Stimulated activated naive CD8-positive, alpha-beta T cell treated with anti-CD3 and anti-CD28 coated beads, Interleukin-15, amount 100 ng/mL, for 72 hours (primary cell): ENCODE results near the gene ARL6IP6.
A peak's percentile ranks its signal among the peaks of the same experiment; 100 is the strongest.
"Not testable (repeated sequence)": the region's sequence is repeated elsewhere in the genome, so short reads cannot be mapped to it uniquely, and the experiment has no call there.

Experiments used
- ATAC-seq: fragments of 150-1000 bp; cut with Tn5 transposase; 2 replicates; pipeline ENCODE4 v1.10.0; 2021; ENCODE audit warnings: mild to moderate bottlenecking, moderate library complexity
- DNase-seq, 2 donors: peaks; one replicate each; pipeline ENCODE4 v3.0.0; 2021 to 2022
- H3K27ac Mint-ChIP-seq, 2 donors: one replicate each; pipeline ENCODE4 v1.8.0; 2022; ENCODE audit warnings: mild to moderate bottlenecking in 2 of 2, mixed read lengths in 2 of 2, moderate library complexity in 2 of 2
- H3K27me3 Mint-ChIP-seq: one replicate; pipeline ENCODE4 v1.8.0; 2022; ENCODE audit warnings: mixed read lengths
- H3K4me1 Mint-ChIP-seq: one replicate; pipeline ENCODE4 v1.8.0; 2022; ENCODE audit warnings: mild to moderate bottlenecking, mixed read lengths
- H3K4me3 Mint-ChIP-seq, 2 donors: one replicate each; pipeline ENCODE4 v1.8.0; 2022; ENCODE audit warnings: mild to moderate bottlenecking in 2 of 2, mixed read lengths in 2 of 2, moderate library complexity in 1 of 2
- H3K9me3 Mint-ChIP-seq, 2 donors: one replicate each; pipeline ENCODE4 v1.8.0; 2022; ENCODE audit warnings: mixed read lengths in 2 of 2

ARL6IP6 gene

DNA sequence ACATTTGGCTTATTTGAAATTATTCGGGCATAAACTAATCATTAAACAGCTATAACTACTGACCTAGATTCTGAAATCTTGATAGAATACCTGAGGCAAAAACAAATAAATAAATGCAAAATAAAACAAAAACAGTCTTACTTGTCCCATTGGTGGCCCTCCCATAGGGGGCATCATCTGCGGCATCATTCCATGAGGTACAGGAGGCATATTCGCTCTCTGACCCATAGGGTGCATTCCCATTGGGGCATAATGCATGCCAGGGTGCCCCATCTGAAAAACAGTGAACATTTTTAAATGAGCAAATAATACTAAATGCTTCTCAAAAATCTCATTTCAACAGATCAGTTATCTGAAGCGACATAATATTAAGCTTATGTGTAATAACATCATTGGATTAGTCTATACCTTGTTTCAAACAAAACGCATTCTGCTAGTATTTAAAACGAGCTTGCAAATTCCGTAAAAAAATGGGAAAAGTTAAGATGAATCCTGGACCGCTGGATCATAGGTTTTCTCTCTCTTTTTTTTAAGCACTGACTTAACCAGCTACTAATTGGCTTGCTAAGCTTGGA is 2.5 kb upstream of the ARL6IP6 start:
- ATAC-seq (no peak), DNase-seq (peak in 1 of 2 donors; percentile 26)
- Mint-ChIP-seq H3K27me3 (no peaks in the 10 kb centered on the region), H3K4me3 (peak overlapping the region; percentile 89 to 98), H3K4me1 (peaks cover 58% of the 10 kb centered on the region), H3K27ac (peak overlapping the region in 1 of 2 donors; percentile 96), H3K9me3 (no peaks in the 10 kb centered on the region)

DNA sequence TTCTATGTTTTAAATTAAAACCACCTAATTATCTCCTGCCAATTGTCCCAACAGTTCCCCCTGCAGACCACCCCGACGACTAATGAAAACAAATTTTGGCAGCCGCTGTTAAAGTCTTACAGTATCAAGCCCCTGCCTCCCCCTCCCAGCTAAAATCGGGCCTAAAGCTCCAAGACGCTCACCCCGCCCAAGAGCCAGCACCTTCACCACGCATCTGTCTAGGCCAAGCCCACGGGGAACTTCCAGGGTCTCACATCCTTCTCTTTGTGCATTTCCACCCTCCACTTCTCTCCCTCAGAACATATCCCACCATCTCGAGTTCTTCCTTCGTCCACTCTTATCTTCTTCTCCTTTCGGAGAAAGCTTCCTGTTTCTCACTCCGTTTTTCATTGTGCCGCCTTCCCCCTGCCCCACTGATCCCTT is 1.6 kb upstream of the ARL6IP6 start:
- ATAC-seq: no peak
- Mint-ChIP-seq H3K4me3 (peak overlapping the region; percentile 89 to 98), H3K9me3 (no peaks in the 10 kb centered on the region), H3K4me1 (peaks cover 60% of the 10 kb centered on the region), H3K27me3 (no peaks in the 10 kb centered on the region), H3K27ac (peak overlapping the region; percentile 96 to 99)
- DNase-seq: no peak

DNA sequence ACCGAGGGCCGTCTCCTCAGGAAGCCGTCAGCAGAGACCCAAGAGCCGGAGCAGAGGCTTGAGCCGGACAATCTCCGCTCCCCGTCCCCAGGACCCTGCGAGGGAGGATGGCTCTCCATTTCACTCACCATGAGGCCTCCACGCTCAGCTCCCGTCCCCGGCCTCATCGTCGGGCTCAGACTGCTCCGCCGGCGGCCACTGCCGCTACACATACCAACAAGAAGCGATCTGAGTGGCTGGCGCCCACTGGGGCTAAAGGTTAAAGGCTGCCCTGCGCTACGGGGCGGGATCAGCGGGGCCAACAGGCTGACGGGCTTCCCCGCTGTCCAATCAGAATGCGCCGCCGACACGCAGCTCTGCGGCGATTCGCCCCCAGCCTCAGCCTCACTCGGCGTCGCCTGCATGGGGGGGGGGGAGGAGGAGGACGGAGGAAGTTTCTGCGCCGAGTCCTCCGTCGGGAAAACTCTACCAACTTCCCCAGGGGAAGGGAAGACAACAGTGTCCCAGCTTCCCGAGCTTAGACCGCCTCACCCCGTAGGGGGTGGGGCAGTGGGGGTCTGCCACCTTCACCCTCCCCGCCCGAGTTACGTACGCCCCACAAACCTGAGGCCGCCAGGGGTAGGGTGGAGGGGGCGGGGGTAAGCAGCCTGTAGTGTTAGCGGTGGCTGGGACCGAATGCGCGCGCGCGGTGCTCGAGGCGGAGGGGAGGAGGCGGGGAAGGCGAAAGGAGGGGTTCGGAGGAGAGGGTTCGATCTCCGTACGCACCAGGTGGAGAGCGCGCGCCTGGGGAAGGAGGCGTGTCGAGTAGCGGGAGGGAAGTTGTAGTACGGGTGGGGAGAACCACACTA is 968 bp upstream of the ARL6IP6 start, which contains the start of gene PRPF40A:
Gene PRPF40A, minus strand, starts transcription at position 234 of the 848 bp plus-strand sequence. Its CDS starts 22 bp downstream, at position 212.
- Mint-ChIP-seq H3K9me3 (no peaks in the 10 kb centered on the region), H3K4me1 (peaks cover 60% of the 10 kb centered on the region), H3K27me3 (no peaks in the 10 kb centered on the region), H3K27ac (peak within 1 kb of the TSS; percentile 96 to 99), H3K4me3 (peak within 1 kb of the TSS; percentile 89 to 98)
- peak; percentile 96 to 98 for DNase-seq
- ATAC-seq: peak; percentile 85

DNA sequence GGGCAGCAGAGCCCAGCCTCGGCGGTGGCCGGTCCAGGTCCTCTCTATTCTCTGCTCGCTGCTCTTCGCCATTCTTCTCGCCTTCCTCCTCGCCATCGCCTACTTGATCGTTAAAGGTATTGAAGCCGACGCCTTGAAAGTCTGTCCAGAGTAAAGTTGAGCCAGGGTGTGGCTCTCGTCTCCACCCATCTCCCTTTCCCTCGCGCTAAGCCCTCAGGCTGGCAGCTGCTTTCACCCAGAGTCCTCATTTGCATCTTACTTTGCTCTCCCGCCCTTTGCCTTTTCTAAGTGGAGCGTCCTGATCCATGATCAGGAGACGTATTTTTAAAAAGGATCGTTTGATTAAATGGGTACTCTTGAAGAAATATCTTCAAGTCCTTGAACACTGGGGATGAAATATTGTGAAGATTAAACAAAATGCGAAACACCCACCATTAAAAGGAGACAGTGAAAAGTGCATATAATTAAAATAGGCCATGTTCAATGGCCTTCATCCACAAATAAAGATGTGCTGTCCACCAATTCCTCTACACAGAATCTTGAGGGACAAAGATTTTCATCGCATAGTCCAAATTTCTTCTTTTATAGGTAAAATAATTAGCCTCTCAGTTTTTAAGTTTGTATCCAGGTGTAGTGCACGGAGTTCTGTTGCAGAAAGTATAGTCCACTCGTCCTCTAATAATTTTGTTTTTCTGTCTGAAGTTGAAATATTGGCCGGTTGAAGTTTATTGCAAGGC is 657 bp downstream of the ARL6IP6 start:
- Mint-ChIP-seq H3K27me3 (no peaks in the 10 kb centered on the region), H3K27ac (peak overlapping the region; percentile 96 to 99), H3K4me1 (peaks cover 62% of the 10 kb centered on the region), H3K4me3 (peak overlapping the region; percentile 89 to 98), H3K9me3 (no peaks in the 10 kb centered on the region)
- DNase-seq (no peak), ATAC-seq (no peak)

DNA sequence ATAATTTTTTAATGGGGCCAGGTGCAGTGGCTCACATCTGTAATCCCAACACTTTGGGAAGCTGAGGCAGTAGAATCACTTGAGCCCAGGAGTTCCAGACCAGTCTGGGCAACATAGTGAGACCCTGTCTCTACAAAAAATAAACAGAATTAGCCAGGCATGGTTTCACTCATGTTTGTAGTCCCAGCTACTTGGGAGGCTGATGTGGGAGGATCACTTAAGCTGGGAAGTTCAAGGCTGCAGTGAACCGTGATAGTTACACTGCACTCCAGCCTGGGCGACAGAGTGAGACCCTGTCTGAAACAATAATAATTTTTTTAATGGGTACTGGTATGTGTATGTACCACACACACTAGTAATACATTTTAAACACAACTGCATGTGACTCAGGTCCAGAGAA is 2.4 kb downstream of the ARL6IP6 start:
- DNase-seq: no peak
- Mint-ChIP-seq H3K4me1 (peaks cover 49% of the 10 kb centered on the region), H3K27me3 (no peaks in the 10 kb centered on the region), H3K9me3 (no peaks in the 10 kb centered on the region), H3K27ac (no peak overlapping the region), H3K4me3 (peak overlapping the region in 1 of 2 donors; percentile 12)
- no peak for ATAC-seq

DNA sequence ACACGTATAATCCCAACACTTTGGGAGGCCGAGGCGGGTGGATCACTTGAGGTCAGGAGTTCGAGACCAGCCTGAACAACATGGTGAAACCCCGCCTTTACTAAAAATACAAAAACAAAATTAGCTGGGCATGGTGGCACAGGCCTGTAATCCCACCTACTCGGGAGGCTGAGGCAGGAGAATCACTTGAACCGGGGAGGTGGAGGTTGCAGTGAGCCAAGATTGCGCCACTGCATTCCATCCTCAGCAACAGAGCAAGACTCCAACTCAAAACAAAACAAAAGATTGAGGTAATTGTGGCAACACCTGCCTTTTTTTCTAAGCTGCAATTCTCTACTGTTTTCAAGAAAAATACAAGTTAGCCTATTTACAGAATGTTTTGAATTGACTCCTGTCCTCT is 4.2 kb downstream of the ARL6IP6 start:
- not testable (repeated sequence) for DNase-seq, H3K27ac Mint-ChIP-seq, ATAC-seq, H3K4me3 Mint-ChIP-seq, H3K27me3 Mint-ChIP-seq, H3K9me3 Mint-ChIP-seq
- peaks cover 39% of the 10 kb centered on the region for H3K4me1 Mint-ChIP-seq

DNA sequence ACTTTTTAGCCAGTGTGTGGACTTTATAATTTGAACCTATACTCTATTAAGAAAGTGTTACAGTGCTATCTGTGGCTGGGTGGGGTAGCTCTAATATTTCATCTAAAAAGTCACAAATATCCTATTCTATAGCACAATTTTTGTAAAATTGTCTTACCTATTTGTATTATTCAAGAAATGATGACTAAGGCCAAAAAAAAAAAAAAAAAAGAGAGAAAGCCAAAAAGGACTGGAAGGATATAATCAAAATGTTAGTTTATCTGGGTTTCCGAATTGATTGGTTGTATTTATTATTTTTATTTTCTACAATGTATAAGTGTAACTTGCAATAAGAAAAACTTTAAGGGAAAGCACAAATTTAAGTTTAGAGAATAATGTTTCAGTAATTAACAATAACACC is 5.5 kb downstream of the ARL6IP6 start:
- DNase-seq: no peak
- H3K4me3 Mint-ChIP-seq: no peak overlapping the region
- no peaks in the 10 kb centered on the region for H3K9me3 Mint-ChIP-seq

DNA sequence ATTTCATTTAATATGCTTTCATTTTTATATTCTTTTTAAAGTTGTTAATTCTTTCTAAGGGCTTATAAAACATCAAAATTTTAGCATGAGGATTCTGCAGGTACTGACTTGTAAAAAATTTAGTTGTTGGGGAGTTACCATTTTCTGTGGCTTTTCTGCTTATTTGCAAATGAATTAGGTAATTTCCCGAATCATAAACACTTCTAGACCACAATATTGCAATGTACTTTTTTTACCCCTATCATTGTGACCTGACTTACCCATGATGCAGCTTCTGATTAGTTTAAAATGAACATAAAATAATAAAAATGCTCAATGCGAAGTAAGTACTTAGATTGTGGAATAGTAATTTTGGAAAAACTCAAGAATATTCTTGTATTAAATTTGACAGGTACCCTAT is 11.4 kb downstream of the ARL6IP6 start:
- ATAC-seq: peak; percentile 50
- Mint-ChIP-seq H3K27me3 (no peaks in the 10 kb centered on the region), H3K27ac (no peak overlapping the region), H3K4me1 (peaks cover 24% of the 10 kb centered on the region), H3K9me3 (no peaks in the 10 kb centered on the region), H3K4me3 (no peak overlapping the region)
- no peak for DNase-seq

More for the DNA sequence above, 5.5 kb downstream of the ARL6IP6 start:
- ATAC-seq: no peak
- H3K27ac Mint-ChIP-seq: no peak overlapping the region
- H3K27me3 Mint-ChIP-seq: no peaks in the 10 kb centered on the region
- H3K4me1 Mint-ChIP-seq: peaks cover 40% of the 10 kb centered on the region

DNA sequence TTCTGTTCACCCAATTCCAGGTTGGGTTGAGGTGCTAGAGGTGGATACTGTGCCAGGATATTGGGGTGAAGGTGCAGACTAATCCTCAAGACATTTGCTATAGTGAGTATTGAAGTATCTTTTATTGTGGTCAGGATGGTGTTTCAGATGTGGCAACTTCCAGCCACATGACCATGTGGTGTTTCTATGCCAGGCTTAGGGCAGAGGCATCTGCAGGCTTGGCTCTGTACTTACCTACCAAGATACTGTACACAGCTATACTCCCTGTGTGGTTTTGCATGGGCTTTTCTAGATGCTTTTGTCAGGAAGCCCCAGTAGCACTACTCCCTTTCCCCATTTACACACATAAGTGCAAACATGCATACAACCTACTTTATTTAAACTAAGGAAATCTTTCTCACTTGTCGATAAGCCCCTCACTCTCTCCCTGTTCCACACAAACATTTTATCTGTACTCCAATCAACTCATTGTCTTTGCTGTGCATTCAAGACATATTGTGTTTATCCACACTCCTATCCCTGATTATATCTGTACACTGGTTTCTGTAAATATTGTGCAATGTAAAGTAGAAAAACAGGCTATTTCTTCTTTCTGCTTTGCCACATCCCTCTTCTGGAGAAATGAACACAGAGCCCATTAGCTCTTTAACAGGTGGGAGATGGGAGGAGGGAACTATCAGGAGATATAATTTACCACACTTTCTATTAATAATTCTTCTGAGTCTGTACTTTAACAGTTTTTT is 12.3 kb downstream of the ARL6IP6 start:
- Mint-ChIP-seq H3K27me3 (no peaks in the 10 kb centered on the region), H3K4me3 (peak overlapping the region; percentile 2 to 42), H3K4me1 (peaks cover 24% of the 10 kb centered on the region), H3K9me3 (no peaks in the 10 kb centered on the region), H3K27ac (no peak overlapping the region)
- ATAC-seq: peak; percentile 99
- DNase-seq: peak; percentile 39 to 51

DNA sequence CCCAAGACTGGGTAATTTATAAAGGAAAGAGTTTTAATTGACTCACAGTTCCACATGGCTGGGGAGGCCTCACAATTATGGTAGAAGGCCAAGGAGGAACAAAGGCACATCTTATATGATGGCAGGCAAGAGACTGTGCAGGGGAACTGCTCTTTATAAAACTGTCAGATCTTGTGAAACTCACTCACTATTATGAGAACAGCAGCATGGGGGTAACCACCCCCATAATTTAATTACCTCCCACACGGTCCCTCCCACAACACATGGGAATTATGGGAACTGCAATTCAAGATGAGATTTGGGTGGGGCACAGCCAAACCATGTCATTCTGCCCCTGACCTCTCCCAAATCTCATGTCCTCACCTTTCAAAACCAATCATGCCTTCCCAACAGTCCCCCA is 19.1 kb downstream of the ARL6IP6 start:
- H3K27me3 Mint-ChIP-seq, ATAC-seq, H3K9me3 Mint-ChIP-seq, DNase-seq, H3K4me1 Mint-ChIP-seq, H3K4me3 Mint-ChIP-seq: not testable (repeated sequence)
- peak overlapping the region in 1 of 2 donors; percentile 2 for H3K27ac Mint-ChIP-seq

DNA sequence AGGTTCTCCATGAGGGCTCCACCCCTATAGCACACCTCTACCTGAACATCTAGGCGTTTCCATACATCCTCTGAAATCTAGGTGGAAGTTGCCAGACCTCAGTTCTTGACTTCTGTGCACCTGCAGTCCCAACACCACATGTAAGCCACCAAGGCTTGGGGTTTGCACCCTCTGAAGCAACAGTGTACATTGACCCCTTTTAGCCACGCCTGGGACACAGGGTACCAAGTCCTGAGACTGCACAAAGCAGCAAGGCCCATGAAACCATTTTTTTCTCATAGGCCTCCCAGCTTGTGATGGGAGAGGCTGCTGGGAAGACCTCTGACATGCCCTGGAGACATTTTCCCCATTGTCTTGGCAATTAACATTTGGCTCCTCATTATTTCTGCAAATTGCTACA is 20.0 kb downstream of the ARL6IP6 start:
- ATAC-seq (no peak), DNase-seq (no peak)
- Mint-ChIP-seq H3K27ac (no peak overlapping the region), H3K4me1 (no peaks in the 10 kb centered on the region), H3K9me3 (peaks cover 0 to 7% of the 10 kb centered on the region in 2 donors), H3K4me3 (no peak overlapping the region), H3K27me3 (no peaks in the 10 kb centered on the region)

DNA sequence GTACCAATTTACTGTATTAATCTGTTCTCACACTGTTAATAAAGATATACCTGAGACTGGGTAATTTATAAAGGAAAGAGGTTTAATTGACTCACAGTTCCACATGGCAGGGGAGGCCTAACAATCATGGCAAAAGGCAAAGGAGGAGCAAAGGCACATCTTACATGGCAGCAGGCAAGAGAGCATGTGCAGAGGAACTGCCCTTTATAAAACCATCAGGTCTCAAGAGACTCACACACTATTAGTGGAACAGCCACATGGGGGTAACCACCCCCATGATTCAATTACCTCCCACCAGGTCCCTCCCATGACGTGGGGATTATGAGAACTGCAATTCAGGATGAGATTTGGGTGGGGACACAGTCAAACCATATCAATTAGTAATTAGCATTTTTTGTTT is 21.3 kb downstream of the ARL6IP6 start:
- not testable (repeated sequence) for H3K9me3 Mint-ChIP-seq, H3K4me1 Mint-ChIP-seq, H3K27me3 Mint-ChIP-seq, DNase-seq, ATAC-seq, H3K4me3 Mint-ChIP-seq
- H3K27ac Mint-ChIP-seq: peak overlapping the region in 1 of 2 donors; percentile 65

DNA sequence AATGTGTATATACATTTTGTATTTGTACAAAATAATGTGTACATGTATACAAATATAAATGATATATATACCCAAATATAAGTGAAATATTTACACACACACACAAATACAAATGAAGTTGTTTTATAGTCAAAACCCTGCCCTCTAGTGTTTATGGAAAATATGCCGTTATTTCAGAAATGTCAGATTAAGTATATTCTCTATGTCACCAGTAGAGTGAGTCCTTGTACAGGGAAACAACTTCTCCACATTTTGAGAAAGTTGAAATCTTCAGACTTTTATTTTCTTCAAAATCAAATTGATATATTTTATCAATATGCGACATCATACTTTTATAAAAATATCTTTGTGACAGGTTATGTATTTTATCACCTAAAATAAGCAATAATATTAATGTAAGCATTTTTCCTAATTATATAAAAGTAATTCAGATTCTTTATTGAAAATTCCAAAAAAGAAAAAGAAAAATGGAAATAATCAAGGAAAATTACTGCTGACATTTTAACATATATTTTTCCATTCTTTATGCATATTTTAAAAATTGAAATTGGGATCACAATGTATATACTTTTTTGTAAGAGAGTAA is 22.4 kb downstream of the ARL6IP6 start:
- Mint-ChIP-seq H3K4me3 (no peak overlapping the region), H3K27me3 (no peaks in the 10 kb centered on the region), H3K9me3 (peaks cover 0 to 7% of the 10 kb centered on the region in 2 donors), H3K27ac (no peak overlapping the region), H3K4me1 (no peaks in the 10 kb centered on the region)
- ATAC-seq (peak; percentile 63), DNase-seq (no peak)

DNA sequence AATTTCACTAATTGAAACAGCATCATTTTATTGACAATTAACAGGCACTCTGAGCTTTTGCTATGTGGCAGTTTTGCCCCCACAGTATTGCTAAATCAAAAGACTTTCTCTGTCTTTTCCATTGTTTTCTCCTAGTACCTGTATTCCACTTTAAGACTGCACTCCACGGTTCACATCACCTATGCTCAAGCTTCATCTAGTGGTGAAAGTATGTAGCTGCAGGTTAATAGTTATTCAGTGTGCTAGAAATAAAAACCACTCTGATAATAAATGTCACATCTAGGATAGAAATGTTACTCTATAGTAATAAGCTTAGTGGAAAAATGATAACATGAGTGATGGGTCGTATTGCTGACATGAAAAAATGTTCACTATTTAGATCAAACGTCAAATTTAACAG is 24.6 kb downstream of the ARL6IP6 start:
- ATAC-seq (no peak), DNase-seq (no peak)
- H3K27ac Mint-ChIP-seq: no peak overlapping the region
- no peaks in the 10 kb centered on the region for H3K27me3 Mint-ChIP-seq
- no peak overlapping the region for H3K4me3 Mint-ChIP-seq
- peaks cover 0 to 7% of the 10 kb centered on the region in 2 donors for H3K9me3 Mint-ChIP-seq
- H3K4me1 Mint-ChIP-seq: no peaks in the 10 kb centered on the region

DNA sequence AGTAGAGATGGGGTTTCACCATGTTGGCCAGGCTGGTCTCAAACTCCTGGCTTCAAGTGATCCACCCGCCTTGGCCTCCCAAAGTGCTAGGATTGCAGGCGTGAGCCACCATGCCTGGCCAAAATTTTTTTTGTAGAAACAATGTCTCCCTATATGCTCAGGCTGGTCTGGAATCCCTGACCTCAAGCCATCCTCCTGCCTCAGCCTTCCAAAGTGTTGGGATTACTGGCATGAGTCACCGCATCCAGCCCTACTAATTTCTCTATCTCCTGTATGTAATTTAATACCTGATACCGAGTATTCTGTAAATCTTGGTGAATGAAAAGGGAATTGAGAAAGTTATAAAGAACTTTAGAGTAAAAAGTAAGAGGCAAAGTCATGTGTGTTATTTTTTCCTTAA is 29.3 kb downstream of the ARL6IP6 start:
- not testable (repeated sequence) for DNase-seq, H3K4me1 Mint-ChIP-seq, ATAC-seq, H3K27ac Mint-ChIP-seq, H3K27me3 Mint-ChIP-seq, H3K9me3 Mint-ChIP-seq, H3K4me3 Mint-ChIP-seq
